ENCODE measurements around the gene SLC2A4RG.

The SLC2A4RG gene

DNA sequence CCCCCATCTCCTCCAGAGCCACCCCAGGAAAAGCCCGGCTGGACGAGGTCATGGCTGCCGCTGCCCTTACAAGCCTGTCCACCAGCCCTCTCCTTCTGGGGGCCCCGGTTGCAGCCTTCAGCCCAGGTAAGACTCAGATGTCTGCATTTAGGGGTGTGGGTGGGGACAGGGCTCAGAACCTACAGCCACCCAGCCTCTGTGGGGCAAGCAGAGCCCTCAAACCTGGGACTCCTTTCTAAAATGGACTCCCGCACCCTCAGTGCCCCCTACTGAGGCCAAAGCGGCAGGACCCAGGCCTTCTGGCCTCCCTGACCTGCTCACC, 1.7 kb downstream of the SLC2A4RG start:
- peak; percentile 29 for DNase-seq (ENCODE audit: low spot score)
- TF ChIP-seq CTCF (IDR thresholded peaks at IDR 0.05; ENCODE audit: borderline replicate concordance, control extremely low read depth, extremely low read depth, insufficient read depth, missing control alignments) = no peak
- in situ Hi-C loops (cut with MboI; ENCODE audit: low sequenced_read_pairs, unreplicated experiment) = no loop called here

DNA sequence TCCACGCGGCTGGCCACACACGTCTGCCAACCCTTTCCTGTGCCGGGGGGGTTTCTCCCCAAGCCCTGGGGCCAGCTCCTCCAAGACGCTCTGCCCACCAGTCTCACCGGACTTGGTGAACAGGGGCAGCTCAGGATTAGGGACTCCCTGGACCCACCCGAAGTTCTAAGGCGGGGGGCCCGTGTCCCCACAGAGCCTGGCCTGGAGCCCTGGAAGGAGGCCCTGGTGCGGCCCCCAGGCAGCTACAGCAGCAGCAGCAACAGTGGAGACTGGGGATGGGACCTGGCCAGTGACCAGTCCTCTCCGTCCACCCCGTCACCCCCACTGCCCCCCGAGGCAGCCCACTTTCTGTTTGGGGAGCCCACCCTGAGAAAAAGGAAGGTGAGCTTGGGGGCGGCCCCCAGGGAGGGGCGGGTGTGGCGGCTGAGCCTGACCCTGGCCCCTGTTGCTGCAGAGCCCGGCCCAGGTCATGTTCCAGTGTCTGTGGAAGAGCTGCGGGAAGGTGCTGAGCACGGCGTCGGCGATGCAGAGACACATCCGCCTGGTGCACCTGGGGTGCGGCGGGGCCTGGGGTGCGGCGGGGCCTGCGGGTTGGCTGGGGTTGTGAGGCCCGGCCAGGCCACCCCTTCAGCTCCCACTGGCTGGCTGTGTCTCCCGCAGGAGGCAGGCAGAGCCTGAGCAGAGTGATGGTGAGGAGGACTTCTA, 2.3 kb downstream of the SLC2A4RG start:
- in situ Hi-C loops (cut with MboI; ENCODE audit: low sequenced_read_pairs, unreplicated experiment) = no loop called here
- TF ChIP-seq CTCF (IDR thresholded peaks at IDR 0.05; ENCODE audit: borderline replicate concordance, control extremely low read depth, extremely low read depth, insufficient read depth, missing control alignments) = no peak
- DNase-seq (ENCODE audit: low spot score) = peak; percentile 22

DNA sequence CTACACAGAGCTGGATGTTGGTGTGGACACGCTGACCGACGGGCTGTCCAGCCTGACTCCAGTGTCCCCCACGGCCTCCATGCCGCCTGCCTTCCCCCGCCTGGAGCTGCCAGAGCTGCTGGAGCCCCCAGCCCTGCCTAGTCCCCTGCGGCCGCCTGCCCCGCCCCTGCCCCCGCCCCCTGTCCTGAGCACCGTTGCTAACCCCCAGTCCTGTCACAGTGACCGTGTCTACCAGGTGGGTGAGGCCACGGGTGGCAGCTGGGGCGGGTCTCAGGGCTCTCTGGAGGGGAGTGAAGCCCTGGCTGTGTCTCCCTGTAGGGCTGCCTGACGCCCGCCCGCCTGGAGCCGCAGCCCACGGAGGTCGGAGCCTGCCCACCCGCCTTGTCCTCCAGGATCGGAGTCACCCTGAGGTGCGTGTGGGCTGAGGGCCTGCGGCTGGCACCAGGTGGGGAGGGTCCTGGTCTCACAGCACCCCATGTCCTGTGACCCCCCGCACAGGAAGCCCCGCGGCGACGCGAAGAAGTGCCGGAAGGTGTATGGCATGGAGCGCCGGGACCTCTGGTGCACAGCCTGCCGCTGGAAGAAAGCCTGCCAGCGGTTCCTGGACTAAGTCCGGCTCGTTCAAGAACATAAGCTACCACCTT, 2.9 kb downstream of the SLC2A4RG start:
- peak; percentile 23 for DNase-seq (ENCODE audit: low spot score)
- in situ Hi-C loops (cut with MboI; ENCODE audit: low sequenced_read_pairs, unreplicated experiment) = no loop called here
- no peak for TF ChIP-seq CTCF (IDR thresholded peaks at IDR 0.05; ENCODE audit: borderline replicate concordance, control extremely low read depth, extremely low read depth, insufficient read depth, missing control alignments)

GRCh38 chr20:63743210-63743970, 3.8 kb downstream of the SLC2A4RG start:
- in situ Hi-C loops (cut with MboI; ENCODE audit: low sequenced_read_pairs, unreplicated experiment) = no loop called here
- no peak for DNase-seq (ENCODE audit: low spot score)
- no peak for TF ChIP-seq CTCF (IDR thresholded peaks at IDR 0.05; ENCODE audit: borderline replicate concordance, control extremely low read depth, extremely low read depth, insufficient read depth, missing control alignments)

DNA sequence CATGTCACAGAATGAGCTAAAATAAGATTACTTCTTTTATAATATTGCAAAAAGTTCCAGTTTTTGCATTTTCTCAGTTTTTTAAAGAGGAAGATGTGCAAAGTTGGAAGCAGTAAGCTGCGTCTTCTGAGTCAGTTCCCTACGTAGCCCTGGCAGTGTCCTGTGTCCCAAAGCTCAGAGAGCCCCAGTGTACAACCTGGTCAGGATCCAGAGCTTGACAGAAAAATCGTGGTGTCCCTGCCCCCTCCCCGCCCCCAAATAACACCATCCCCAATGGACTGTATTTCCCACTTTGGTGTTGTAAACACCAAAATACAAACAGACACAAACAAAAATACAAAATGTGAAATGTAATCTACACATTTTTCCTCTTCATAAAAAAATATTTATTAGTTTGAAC, 4.6 kb downstream of the SLC2A4RG start:
- in situ Hi-C loops (cut with MboI; ENCODE audit: low sequenced_read_pairs, unreplicated experiment) = no loop called here
- DNase-seq (ENCODE audit: low spot score) = no peak
- TF ChIP-seq CTCF (IDR thresholded peaks at IDR 0.05; ENCODE audit: borderline replicate concordance, control extremely low read depth, extremely low read depth, insufficient read depth, missing control alignments) = no peak

- TF ChIP-seq CTCF (IDR thresholded peaks at IDR 0.05; ENCODE audit: borderline replicate concordance, control extremely low read depth, extremely low read depth, insufficient read depth, missing control alignments) = no peak
- peak; percentile 24 for DNase-seq (ENCODE audit: low spot score)
- in situ Hi-C loops (cut with MboI; ENCODE audit: low sequenced_read_pairs, unreplicated experiment) = no loop called here
Observed at GRCh38 chr20:63744574-63745423, 5.2 kb downstream of the SLC2A4RG start.
